HG03432 (cell line): ENCODE measurements around the gene PCED1B.
"Not testable (repeated sequence)": the region's sequence is repeated elsewhere in the genome, so short reads cannot be mapped to it uniquely, and the experiment has no call there.

ENCODE experiments used
- ATAC-seq: cut with Tn5 transposase; IDR thresholded peaks from one replicate; pipeline ENCODE4 v1.9.1; 2021; ENCODE audit warnings: mild to moderate bottlenecking, moderate library complexity; ENCODE audit not compliant: unreplicated experiment

Gene PCED1B

GRCh38 chr12:47114481-47114892 lies 35.1 kb downstream of the PCED1B start:
- ATAC-seq, result no peak

- not testable (repeated sequence) for ATAC-seq
These were observed 37.9 kb downstream of the PCED1B start for GRCh38 chr12:47117305-47117704.

GRCh38 chr12:47120736-47121135 lies 41.3 kb downstream of the PCED1B start:
- ATAC-seq, result no peak

- no peak for ATAC-seq
These were observed 41.7 kb downstream of the PCED1B start for GRCh38 chr12:47121146-47121545.

GRCh38 chr12:47122602-47123001 lies 43.2 kb downstream of the PCED1B start:
- ATAC-seq, result no peak

GRCh38 chr12:47123730-47124129 lies 44.3 kb downstream of the PCED1B start:
- ATAC-seq, result no peak

GRCh38 chr12:47124451-47124850 lies 45.0 kb downstream of the PCED1B start:
- no peak for ATAC-seq

- ATAC-seq, result no peak
These were observed 46.8 kb downstream of the PCED1B start for GRCh38 chr12:47126246-47126645.

- ATAC-seq, result no peak
These were observed 51.6 kb downstream of the PCED1B start for GRCh38 chr12:47131011-47131410.

GRCh38 chr12:47134005-47134404 lies 54.6 kb downstream of the PCED1B start:
- no peak for ATAC-seq

- no peak for ATAC-seq
These were observed 56.2 kb downstream of the PCED1B start for GRCh38 chr12:47135578-47135977.

- no peak for ATAC-seq
These were observed 59.7 kb downstream of the PCED1B start for GRCh38 chr12:47139000-47139681.

GRCh38 chr12:47141459-47141858 lies 62.0 kb downstream of the PCED1B start:
- ATAC-seq, result no peak

GRCh38 chr12:47144769-47145168 lies 65.3 kb downstream of the PCED1B start:
- no peak for ATAC-seq

GRCh38 chr12:47145188-47145587 lies 65.8 kb downstream of the PCED1B start:
- no peak for ATAC-seq

- ATAC-seq, result no peak
These were observed 68.3 kb downstream of the PCED1B start for GRCh38 chr12:47147739-47148138.

- ATAC-seq, result no peak
These were observed 69.7 kb downstream of the PCED1B start for GRCh38 chr12:47149146-47149545.

- no peak for ATAC-seq
These were observed 72.7 kb downstream of the PCED1B start for GRCh38 chr12:47152095-47152494.

- ATAC-seq, result no peak
These were observed 76.2 kb downstream of the PCED1B start for GRCh38 chr12:47155457-47156166.

- ATAC-seq, result no peak
These were observed 76.8 kb downstream of the PCED1B start for GRCh38 chr12:47156167-47156736.

GRCh38 chr12:47158792-47159191 lies 79.4 kb downstream of the PCED1B start:
- ATAC-seq, result no peak

GRCh38 chr12:47159348-47159747 lies 79.9 kb downstream of the PCED1B start:
- ATAC-seq, result no peak
